ENCODE measurements around the gene PEX14. TPM values are rescaled to one million over a fixed set of nuclear protein-coding genes. Genes with fewer than 3 reads are reported as not detected.

PEX14 gene
- polyA plus RNA-seq, 1 donor from 2014 or later = 13.5 TPM

DNA sequence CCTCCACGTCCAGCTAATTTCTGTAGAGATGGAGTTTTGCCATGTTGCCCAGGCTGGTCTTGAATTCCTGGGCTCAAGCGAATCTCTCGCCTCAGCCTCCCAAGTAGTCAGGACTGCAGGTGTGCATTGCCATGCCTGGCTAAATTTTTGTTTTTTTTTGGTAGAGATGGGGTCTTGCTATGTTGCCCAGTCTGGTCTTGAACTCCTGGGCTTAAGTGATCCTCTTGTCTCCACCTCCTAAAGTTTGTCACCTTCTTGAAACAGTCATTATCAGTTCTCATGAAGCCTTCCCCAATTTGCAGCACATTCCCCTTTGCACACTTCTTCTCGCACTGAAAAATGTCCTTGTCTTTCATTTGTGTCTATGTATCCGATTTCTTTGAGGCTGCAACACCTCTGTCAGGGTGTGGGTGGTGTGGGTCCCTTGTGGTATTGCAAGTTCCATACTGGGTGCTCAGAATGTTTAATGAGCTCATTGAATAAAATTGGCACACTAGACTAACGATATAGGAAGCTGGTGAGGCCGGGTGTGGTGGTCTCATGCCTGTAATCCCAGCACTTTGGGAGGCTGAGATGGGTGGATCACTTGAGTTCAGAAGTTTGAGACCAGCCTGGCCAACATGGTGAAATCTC, 27.8 kb upstream of the PEX14 start:
- Histone ChIP-seq H3K9me3 (ENCODE audit: low read length) (no peaks in the 10 kb centered on the region), H3K79me2 (replicated peaks; ENCODE audit: insufficient read depth, low read length) (no peaks in the 10 kb centered on the region), H3K4me2 (ENCODE audit: low read length) (no peak overlapping the region), H3K27ac (ENCODE audit: low read length) (no peak overlapping the region), H3F3A (ENCODE audit: insufficient read depth, low read length, poor library complexity, severe bottlenecking) (no peaks in the 10 kb centered on the region), H3K36me3 (ENCODE audit: insufficient read depth, low read length) (no peaks in the 10 kb centered on the region), H3K9me2 (ENCODE audit: insufficient read depth, low read length) (no peaks in the 10 kb centered on the region), H3K4me3 (ENCODE audit: low read length) (no peak overlapping the region), H4K20me1 (ENCODE audit: insufficient read depth) (no peaks in the 10 kb centered on the region), H3K9ac (ENCODE audit: low read length) (no peak overlapping the region), H2AFZ (ENCODE audit: low read depth, low read length) (no peak overlapping the region), H3K27me3 (ENCODE audit: insufficient read depth, low read depth, low read length) (no peaks in the 10 kb centered on the region)
- TF ChIP-seq MXI1 (conservative IDR thresholded peaks at IDR 0.05; ENCODE audit: poor library complexity, severe bottlenecking) (no peak), SMC3 (conservative IDR thresholded peaks at IDR 0.05; ENCODE audit: poor library complexity) (no peak), RAD21 (conservative IDR thresholded peaks at IDR 0.05) (no peak), POLR2AphosphoS5 (IDR thresholded peaks at IDR 0.05) (no peak), TAF1 (IDR thresholded peaks at IDR 0.05; ENCODE audit: low read depth) (no peak), EZH2 (IDR thresholded peaks at IDR 0.05; ENCODE audit: borderline replicate concordance, insufficient read depth, low read length, poor library complexity, severe bottlenecking) (no peak)

GRCh38 chr1:10449751-10450150, 25.0 kb upstream of the PEX14 start, which contains the start of gene CORT:
CORT (plus strand) TSS chr1:10450031; CDS start chr1:10450224, 193 bp downstream.
- no peak within 1 kb of the TSS for H2AFZ ChIP-seq (ENCODE audit: low read depth, low read length)
- TF ChIP-seq RAD21 (conservative IDR thresholded peaks at IDR 0.05) (no peak), EP300 (conservative IDR thresholded peaks at IDR 0.05; ENCODE audit: poor library complexity, severe bottlenecking) (no peak), TAF1 (IDR thresholded peaks at IDR 0.05; ENCODE audit: low read depth) (no peak), REST (IDR thresholded peaks at IDR 0.05; ENCODE audit: borderline replicate concordance) (no peak), SMC3 (conservative IDR thresholded peaks at IDR 0.05; ENCODE audit: poor library complexity) (no peak), MXI1 (conservative IDR thresholded peaks at IDR 0.05; ENCODE audit: poor library complexity, severe bottlenecking) (no peak), CTCF (IDR thresholded peaks at IDR 0.05; ENCODE audit: poor library complexity, severe bottlenecking) (no peak), POLR2AphosphoS5 (IDR thresholded peaks at IDR 0.05) (no peak), EZH2 (IDR thresholded peaks at IDR 0.05; ENCODE audit: borderline replicate concordance, insufficient read depth, low read length, poor library complexity, severe bottlenecking) (no peak)

More at GRCh38 chr1:10449751-10450150, 25.0 kb upstream of the PEX14 start, which contains the start of gene CORT:
- no peaks in the 10 kb centered on the region for H3F3A ChIP-seq (ENCODE audit: insufficient read depth, low read length, poor library complexity, severe bottlenecking)
- H3K4me3 ChIP-seq (ENCODE audit: low read length) = no peak within 1 kb of the TSS
- H3K79me2 ChIP-seq (replicated peaks; ENCODE audit: insufficient read depth, low read length) = no peaks in the 10 kb centered on the region
- H4K20me1 ChIP-seq (ENCODE audit: insufficient read depth) = no peaks in the 10 kb centered on the region
- H3K9ac ChIP-seq (ENCODE audit: low read length) = no peak within 1 kb of the TSS
- no peaks in the 10 kb centered on the region for H3K36me3 ChIP-seq (ENCODE audit: insufficient read depth, low read length)
- H3K4me2 ChIP-seq (ENCODE audit: low read length) = no peak within 1 kb of the TSS
- H3K27me3 ChIP-seq (ENCODE audit: insufficient read depth, low read depth, low read length) = no peaks in the 10 kb centered on the region
- H3K27ac ChIP-seq (ENCODE audit: low read length) = no peak within 1 kb of the TSS
- no peaks in the 10 kb centered on the region for H3K9me2 ChIP-seq (ENCODE audit: insufficient read depth, low read length)
- no peaks in the 10 kb centered on the region for H3K9me3 ChIP-seq (ENCODE audit: low read length)
